ENCODE measurements around the gene WBP2. TPM values are rescaled to one million over a fixed set of nuclear protein-coding genes. Genes with fewer than 3 reads are reported as not detected.

Gene WBP2
- total and polyA plus RNA-seq, 4 donors, result 67.2 to 195 (median 135) TPM

- Histone ChIP-seq H3K36me3 (ENCODE audit: control insufficient read depth in 4 of 4, insufficient read depth in 4 of 4, low read length in 4 of 4) (peaks cover 14 to 81% (median 64%) of the 10 kb centered on the region in 4 donors), H3K27ac (ENCODE audit: low read depth in 1 of 2, low read length in 1 of 2) (no peak overlapping the region), H3K9ac (ENCODE audit: insufficient read depth in 1 of 2, low read length in 2 of 2) (no peak overlapping the region), H3K4me3 (no peak overlapping the region), H3K27me3 (ENCODE audit: control insufficient read depth in 3 of 3, insufficient read depth in 3 of 3, low read length in 2 of 3) (no peaks in the 10 kb centered on the region), H3K4me1 (ENCODE audit: control insufficient read depth in 5 of 5, insufficient read depth in 5 of 5, low read length in 5 of 5) (no peaks in the 10 kb centered on the region), H3K9me3 (ENCODE audit: control insufficient read depth in 4 of 4, insufficient read depth in 3 of 4, low read length in 3 of 4) (no peaks in the 10 kb centered on the region)
- ATAC-seq (ENCODE audit: insufficient read depth, low FRiP score), result no peak
- WGBS, 2 donors, result 94 to 96% methylated on average over 3 of the region's 3 CpGs
- no peak for TF ChIP-seq CTCF (IDR thresholded peaks at IDR 0.05; ENCODE audit: control extremely low read depth, extremely low read depth)
- no peak for DNase-seq
Measured at GRCh38 chr17:75815399-75815798, 39.7 kb downstream of the WBP2 start.

GRCh38 chr17:75814900-75815373, 40.2 kb downstream of the WBP2 start:
- DNase-seq, result no peak
- no peak overlapping the region for H3K27ac ChIP-seq (ENCODE audit: low read depth in 1 of 2, low read length in 1 of 2)
- peaks cover 14 to 80% (median 62%) of the 10 kb centered on the region in 4 donors for H3K36me3 ChIP-seq (ENCODE audit: control insufficient read depth in 4 of 4, insufficient read depth in 4 of 4, low read length in 4 of 4)
- ATAC-seq (ENCODE audit: insufficient read depth, low FRiP score), result no peak
- H3K4me3 ChIP-seq, result no peak overlapping the region
- peaks cover 0 to 2% (median 0%) of the 10 kb centered on the region in 5 donors for H3K4me1 ChIP-seq (ENCODE audit: control insufficient read depth in 5 of 5, insufficient read depth in 5 of 5, low read length in 5 of 5)
- 94% methylated on average over 13 of the region's 13 CpGs for WGBS, 2 donors
- no peak overlapping the region for H3K9ac ChIP-seq (ENCODE audit: insufficient read depth in 1 of 2, low read length in 2 of 2)
- H3K9me3 ChIP-seq (ENCODE audit: control insufficient read depth in 4 of 4, insufficient read depth in 3 of 4, low read length in 3 of 4), result no peaks in the 10 kb centered on the region
- H3K27me3 ChIP-seq (ENCODE audit: control insufficient read depth in 3 of 3, insufficient read depth in 3 of 3, low read length in 2 of 3), result no peaks in the 10 kb centered on the region
- TF ChIP-seq CTCF (IDR thresholded peaks at IDR 0.05; ENCODE audit: control extremely low read depth, extremely low read depth), result no peak

- DNase-seq (no peak), ATAC-seq (ENCODE audit: insufficient read depth, low FRiP score) (no peak)
- 91 to 97% methylated on average over 6 of the region's 6 CpGs for WGBS, 2 donors
- Histone ChIP-seq H3K4me1 (ENCODE audit: control insufficient read depth in 5 of 5, insufficient read depth in 5 of 5, low read length in 5 of 5) (peaks cover 0 to 9% (median 0%) of the 10 kb centered on the region in 5 donors), H3K36me3 (ENCODE audit: control insufficient read depth in 4 of 4, insufficient read depth in 4 of 4, low read length in 4 of 4) (peaks cover 12 to 71% (median 57%) of the 10 kb centered on the region in 4 donors), H3K9me3 (ENCODE audit: control insufficient read depth in 4 of 4, insufficient read depth in 3 of 4, low read length in 3 of 4) (no peaks in the 10 kb centered on the region), H3K4me3 (no peak overlapping the region), H3K27me3 (ENCODE audit: control insufficient read depth in 3 of 3, insufficient read depth in 3 of 3, low read length in 2 of 3) (no peaks in the 10 kb centered on the region), H3K27ac (ENCODE audit: low read depth in 1 of 2, low read length in 1 of 2) (no peak overlapping the region), H3K9ac (ENCODE audit: insufficient read depth in 1 of 2, low read length in 2 of 2) (no peak overlapping the region)
- no peak for TF ChIP-seq CTCF (IDR thresholded peaks at IDR 0.05; ENCODE audit: control extremely low read depth, extremely low read depth)
Measured at GRCh38 chr17:75814021-75814395, 41.1 kb downstream of the WBP2 start.
